Ammon's horn (tissue), 1 donor: ENCODE data around the gene BHLHE41.

Experiments used
- DNase-seq: peaks from one replicate; pipeline ENCODE4 v3.0.0-alpha.2; 2016; ENCODE audit warnings: low spot score

Gene BHLHE41

GRCh38 chr12:26113853-26114719 lies 10.8 kb downstream of the BHLHE41 start:
- DNase-seq = peak; percentile 90

GRCh38 chr12:26113181-26113654 lies 11.6 kb downstream of the BHLHE41 start:
- DNase-seq = no peak

GRCh38 chr12:26112703-26113147 lies 12.1 kb downstream of the BHLHE41 start:
- no peak for DNase-seq

- DNase-seq = no peak
Observed at GRCh38 chr12:26112232-26112631, 12.6 kb downstream of the BHLHE41 start.

GRCh38 chr12:26109343-26109881 lies 15.4 kb downstream of the BHLHE41 start:
- DNase-seq = no peak

- no peak for DNase-seq
Observed at GRCh38 chr12:26108915-26109314, 15.9 kb downstream of the BHLHE41 start.

GRCh38 chr12:26106347-26106746 lies 18.5 kb downstream of the BHLHE41 start:
- no peak for DNase-seq

- DNase-seq = no peak
Observed at GRCh38 chr12:26102953-26103352, 21.9 kb downstream of the BHLHE41 start.

GRCh38 chr12:26101763-26102162 lies 23.1 kb downstream of the BHLHE41 start:
- no peak for DNase-seq

- DNase-seq = no peak
Observed at GRCh38 chr12:26101350-26101734, 23.5 kb downstream of the BHLHE41 start.

- no peak for DNase-seq
Observed at GRCh38 chr12:26100666-26101349, 24.0 kb downstream of the BHLHE41 start.

- peak; percentile 95 for DNase-seq
Observed at GRCh38 chr12:26097046-26097878, 27.6 kb downstream of the BHLHE41 start.

- DNase-seq = no peak
Observed at GRCh38 chr12:26096036-26096435, 28.8 kb downstream of the BHLHE41 start.

GRCh38 chr12:26095186-26095585 lies 29.7 kb downstream of the BHLHE41 start:
- DNase-seq = no peak

- no peak for DNase-seq
Observed at GRCh38 chr12:26092346-26093105, 32.3 kb downstream of the BHLHE41 start.

- DNase-seq = peak; percentile 45
Observed at GRCh38 chr12:26091822-26092221, 33.0 kb downstream of the BHLHE41 start.

- DNase-seq = peak; percentile 23
Observed at GRCh38 chr12:26090836-26091510, 33.9 kb downstream of the BHLHE41 start.

- DNase-seq = no peak
Observed at GRCh38 chr12:26088998-26089397, 35.8 kb downstream of the BHLHE41 start.

GRCh38 chr12:26086936-26087335 lies 37.9 kb downstream of the BHLHE41 start:
- no peak for DNase-seq

GRCh38 chr12:26080911-26081310 lies 43.9 kb downstream of the BHLHE41 start:
- DNase-seq = peak; percentile 15
